PC-3 (cell line): Measurements from ENCODE around the gene ATL2.

Experiments used
- CTCF ChIP-seq: fragments of 300-600 bp; sonication (generic); conservative IDR thresholded peaks from 2 replicates; pipeline ENCODE4 v1.5.1; 2017; ENCODE audit warnings: antibody characterized with exemption, low read depth, mild to moderate bottlenecking, low read length
- EZH2 ChIP-seq: fragments of 300-600 bp; sonication (generic); IDR thresholded peaks from one replicate; pipeline ENCODE4 v1.6.1; 2017; ENCODE audit warnings: antibody characterized with exemption, mild to moderate bottlenecking, low read length; ENCODE audit not compliant: unreplicated experiment
- EZH2phosphoT487 ChIP-seq: fragments of 300-600 bp; sonication (generic); IDR thresholded peaks from 2 replicates; pipeline ENCODE4 v1.6.1; 2018; ENCODE audit warnings: mild to moderate bottlenecking, antibody characterized with exemption, low read length, borderline replicate concordance

- TF ChIP-seq CTCF (no peak), EZH2phosphoT487 (no peak), EZH2 (no peak)
Measured at GRCh38 chr2:38415023-38415422, 38.0 kb upstream of the ATL2 start.
